SJCRH30 (cell line): ENCODE data around the gene GABRP. TPM values are rescaled to one million over a fixed set of nuclear protein-coding genes. Genes with fewer than 3 reads are reported as not detected.

ENCODE experiments used
- DNase-seq, 2 experiments: peaks; one replicate each; pipeline ENCODE4 v3.0.0-alpha.2; 2015 to 2020
- H3K27ac ChIP-seq: fragments of 250-450 bp; sonication (Bioruptor Pico); 2 replicates; pipeline ENCODE4 v1.5.1; 2020; ENCODE audit warnings: mild to moderate bottlenecking, moderate library complexity
- H3K27me3 ChIP-seq: fragments of 250-450 bp; sonication (Bioruptor Pico); 2 replicates; pipeline ENCODE4 v1.5.1; 2020; ENCODE audit warnings: mild to moderate bottlenecking, moderate library complexity
- H3K36me3 ChIP-seq: fragments of 250-450 bp; sonication (Bioruptor Pico); 2 replicates; pipeline ENCODE4 v1.5.1; 2020; ENCODE audit warnings: mild to moderate bottlenecking, moderate library complexity
- H3K4me1 ChIP-seq: fragments of 250-450 bp; sonication (Bioruptor Pico); 2 replicates; pipeline ENCODE4 v1.5.1; 2020; ENCODE audit warnings: mild to moderate bottlenecking, moderate library complexity
- H3K4me3 ChIP-seq: fragments of 250-450 bp; sonication (Bioruptor Pico); 2 replicates; pipeline ENCODE4 v1.5.1; 2020; ENCODE audit warnings: mild to moderate bottlenecking, moderate library complexity
- H3K9me3 ChIP-seq: fragments of 250-450 bp; sonication (Bioruptor Pico); replicated peaks from 2 replicates; pipeline ENCODE4 v1.5.1; 2020; ENCODE audit warnings: mild to moderate bottlenecking, moderate library complexity
- total RNA-seq: library from RNA; depleted of rRNA; stranded (reverse); fragments of >200 nt; shearing (Covaris generic); gene quantifications from 2 replicates; pipeline ENCODE4 v1.2.3, GENCODE V29; 2014; rRNA removed

Gene GABRP
- total RNA-seq: not detected in 2 replicates

GRCh38 chr5:170783498-170784247, at the start of gene GABRP:
GABRP (plus strand) TSS chr5:170783725; CDS start chr5:170788616, 4,891 bp downstream.
- no peak for DNase-seq
- Histone ChIP-seq H3K27me3 (no peaks in the 10 kb centered on the region), H3K36me3 (no peaks in the 10 kb centered on the region), H3K4me3 (no peak within 1 kb of the TSS), H3K4me1 (no peaks in the 10 kb centered on the region), H3K9me3 (no peaks in the 10 kb centered on the region), H3K27ac (no peak within 1 kb of the TSS)

- no peak for DNase-seq
- H3K27me3 ChIP-seq: peaks cover 3% of the 10 kb centered on the region; the same call in 1 of the 2 replicates
- no peaks in the 10 kb centered on the region for H3K9me3 ChIP-seq
- no peak overlapping the region for H3K27ac ChIP-seq
- H3K4me1 ChIP-seq: no peaks in the 10 kb centered on the region
- H3K36me3 ChIP-seq: no peaks in the 10 kb centered on the region
- no peak overlapping the region for H3K4me3 ChIP-seq
Observed at GRCh38 chr5:170736966-170737365, 46.6 kb upstream of the GABRP start.

- peaks cover 3% of the 10 kb centered on the region; the same call in 1 of the 2 replicates for H3K27me3 ChIP-seq
- no peaks in the 10 kb centered on the region for H3K9me3 ChIP-seq
- no peaks in the 10 kb centered on the region for H3K36me3 ChIP-seq
- H3K27ac ChIP-seq: no peak overlapping the region
- H3K4me1 ChIP-seq: no peaks in the 10 kb centered on the region
- DNase-seq: no peak
- H3K4me3 ChIP-seq: no peak overlapping the region
Observed at GRCh38 chr5:170737591-170737990, 45.9 kb upstream of the GABRP start.

GRCh38 chr5:170738840-170739239, 44.7 kb upstream of the GABRP start:
- Histone ChIP-seq H3K4me1 (no peaks in the 10 kb centered on the region), H3K9me3 (no peaks in the 10 kb centered on the region), H3K27me3 (peaks cover 4% of the 10 kb centered on the region; the same call in 1 of the 2 replicates), H3K27ac (no peak overlapping the region), H3K36me3 (no peaks in the 10 kb centered on the region), H3K4me3 (no peak overlapping the region)
- DNase-seq: no peak

- no peak for DNase-seq
- H3K27me3 ChIP-seq: peaks cover 6% of the 10 kb centered on the region; the same call in 1 of the 2 replicates
- no peaks in the 10 kb centered on the region for H3K36me3 ChIP-seq
- no peak overlapping the region for H3K4me3 ChIP-seq
- no peaks in the 10 kb centered on the region for H3K9me3 ChIP-seq
- no peaks in the 10 kb centered on the region for H3K4me1 ChIP-seq
- no peak overlapping the region for H3K27ac ChIP-seq
Observed at GRCh38 chr5:170739446-170739845, 44.1 kb upstream of the GABRP start.

- peaks cover 6% of the 10 kb centered on the region; the same call in 1 of the 2 replicates for H3K27me3 ChIP-seq
- no peaks in the 10 kb centered on the region for H3K36me3 ChIP-seq
- H3K4me3 ChIP-seq: no peak overlapping the region
- DNase-seq: no peak
- H3K27ac ChIP-seq: no peak overlapping the region
- peaks cover under 1% of the 10 kb centered on the region; the same call in 1 of the 2 replicates for H3K4me1 ChIP-seq
- H3K9me3 ChIP-seq: no peaks in the 10 kb centered on the region
Observed at GRCh38 chr5:170740551-170741205, 42.8 kb upstream of the GABRP start.

- Histone ChIP-seq H3K27me3 (peaks cover 6% of the 10 kb centered on the region; the same call in 1 of the 2 replicates), H3K36me3 (no peaks in the 10 kb centered on the region), H3K27ac (no peak overlapping the region), H3K9me3 (no peaks in the 10 kb centered on the region), H3K4me3 (no peak overlapping the region), H3K4me1 (peaks cover 6% of the 10 kb centered on the region; the same call in 1 of the 2 replicates)
- no peak for DNase-seq
Observed at GRCh38 chr5:170741801-170742200, 41.7 kb upstream of the GABRP start.

GRCh38 chr5:170743876-170744212, 39.7 kb upstream of the GABRP start:
- Histone ChIP-seq H3K4me3 (no peak overlapping the region), H3K27me3 (peaks cover 6% of the 10 kb centered on the region; the same call in 1 of the 2 replicates), H3K27ac (no peak overlapping the region), H3K36me3 (no peaks in the 10 kb centered on the region), H3K9me3 (no peaks in the 10 kb centered on the region), H3K4me1 (peaks cover 6% of the 10 kb centered on the region; the same call in 1 of the 2 replicates)
- no peak for DNase-seq

- H3K36me3 ChIP-seq: no peaks in the 10 kb centered on the region
- peaks cover 6% of the 10 kb centered on the region; the same call in 1 of the 2 replicates for H3K4me1 ChIP-seq
- H3K4me3 ChIP-seq: no peak overlapping the region
- no peaks in the 10 kb centered on the region for H3K9me3 ChIP-seq
- no peak overlapping the region for H3K27ac ChIP-seq
- peaks cover 4% of the 10 kb centered on the region; the same call in 1 of the 2 replicates for H3K27me3 ChIP-seq
- peak; percentile 75 for DNase-seq
Observed at GRCh38 chr5:170745481-170746071, 37.9 kb upstream of the GABRP start.

GRCh38 chr5:170746075-170746960, 37.2 kb upstream of the GABRP start:
- H3K9me3 ChIP-seq: no peaks in the 10 kb centered on the region
- no peak overlapping the region for H3K4me3 ChIP-seq
- H3K27me3 ChIP-seq: 0 out of 2 replicates have a peak, but pooled peaks cover 3% of the 10 kb centered on the region
- no peak for DNase-seq
- no peak overlapping the region for H3K27ac ChIP-seq
- no peaks in the 10 kb centered on the region for H3K36me3 ChIP-seq
- peaks cover 7% of the 10 kb centered on the region; the same call in 1 of the 2 replicates for H3K4me1 ChIP-seq

GRCh38 chr5:170746961-170747340, 36.6 kb upstream of the GABRP start:
- no peaks in the 10 kb centered on the region for H3K36me3 ChIP-seq
- H3K4me1 ChIP-seq: peaks cover 13% of the 10 kb centered on the region; the same call in 1 of the 2 replicates
- no peak for DNase-seq
- no peaks in the 10 kb centered on the region for H3K9me3 ChIP-seq
- no peak overlapping the region for H3K4me3 ChIP-seq
- no peak overlapping the region for H3K27ac ChIP-seq
- 0 out of 2 replicates have a peak, but pooled peaks cover 3% of the 10 kb centered on the region for H3K27me3 ChIP-seq

- no peaks in the 10 kb centered on the region for H3K9me3 ChIP-seq
- H3K4me3 ChIP-seq: no peak overlapping the region
- H3K27me3 ChIP-seq: 0 out of 2 replicates have a peak, but pooled peaks cover 3% of the 10 kb centered on the region
- H3K4me1 ChIP-seq: peaks cover 15% of the 10 kb centered on the region; the same call in 1 of the 2 replicates
- H3K27ac ChIP-seq: no peak overlapping the region
- no peaks in the 10 kb centered on the region for H3K36me3 ChIP-seq
- DNase-seq: no peak
Observed at GRCh38 chr5:170747357-170747756, 36.2 kb upstream of the GABRP start.

- Histone ChIP-seq H3K4me3 (no peak overlapping the region), H3K36me3 (no peaks in the 10 kb centered on the region), H3K27me3 (0 out of 2 replicates have a peak, but pooled peaks cover 3% of the 10 kb centered on the region), H3K9me3 (no peaks in the 10 kb centered on the region), H3K4me1 (peaks cover 15% of the 10 kb centered on the region; the same call in 1 of the 2 replicates), H3K27ac (no peak overlapping the region)
- peak; percentile 30 to 47 for DNase-seq
Observed at GRCh38 chr5:170747851-170748250, 35.7 kb upstream of the GABRP start.

GRCh38 chr5:170748951-170749471, 34.5 kb upstream of the GABRP start:
- H3K9me3 ChIP-seq: no peaks in the 10 kb centered on the region
- H3K27me3 ChIP-seq: no peaks in the 10 kb centered on the region
- no peaks in the 10 kb centered on the region for H3K36me3 ChIP-seq
- peaks cover 15% of the 10 kb centered on the region; the same call in 1 of the 2 replicates for H3K4me1 ChIP-seq
- H3K4me3 ChIP-seq: no peak overlapping the region
- H3K27ac ChIP-seq: no peak overlapping the region
- no peak for DNase-seq
